ENCODE measurements around the gene RAB5B. TPM values are rescaled to one million over a fixed set of nuclear protein-coding genes. Genes with fewer than 3 reads are reported as not detected.
"Not testable (repeated sequence)": the region's sequence is repeated elsewhere in the genome, so short reads cannot be mapped to it uniquely, and the experiment has no call there.

The RAB5B gene
- total RNA-seq, 1 experiment from 2014 or later, result 102 TPM

DNA sequence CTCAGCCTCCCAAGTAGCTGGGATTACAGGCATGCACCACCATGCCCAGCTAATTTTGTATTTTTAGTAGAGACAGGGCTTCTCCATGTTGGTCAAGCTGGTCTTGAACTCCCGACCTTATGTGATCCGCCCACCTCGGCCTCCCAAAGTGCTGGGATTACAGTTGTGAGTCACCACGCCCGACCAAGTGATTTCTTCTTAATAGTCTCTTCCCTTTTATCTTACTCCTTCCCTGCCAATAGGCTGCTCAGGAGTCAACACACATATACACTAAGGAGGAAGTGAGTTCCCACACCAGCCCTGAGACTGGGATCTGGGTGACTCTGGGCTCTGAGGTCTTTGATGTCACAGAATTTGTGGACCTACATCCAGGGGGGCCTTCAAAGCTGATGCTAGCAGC, 29.5 kb downstream of the RAB5B start:
- H3K27ac ChIP-seq (ENCODE audit: low read length); in situ Hi-C loops (cut with HindIII; ENCODE audit: low pct_unique_long_range_greater_than_20kb, low sequenced_read_pairs); H3K27me3 ChIP-seq (ENCODE audit: control insufficient read depth, insufficient read depth, low read length); H3K36me3 ChIP-seq (ENCODE audit: control insufficient read depth, insufficient read depth, low read length); H3K4me1 ChIP-seq (ENCODE audit: control insufficient read depth, insufficient read depth, low read length); DNase-seq (ENCODE audit: low read depth, low spot score); ATAC-seq; intact Hi-C loops (cut with micrococcal nuclease; ENCODE audit: unreplicated experiment); CTCF ChIA-PET; BruUV-seq (replicated peaks); H3K4me3 ChIP-seq (ENCODE audit: low read depth in 2 of 2, low read length in 2 of 2); H3K9me3 ChIP-seq (ENCODE audit: control insufficient read depth, insufficient read depth, low read depth, low read length): not testable (repeated sequence)
- POLR2A ChIA-PET, result interaction anchor here (0.5 kb wide), 1 partner anchor 95 kb away, joined by 3 read pairs; no protein-coding TSS in a partner anchor

- no peak for DNase-seq (ENCODE audit: low read depth, low spot score)
Observed at GRCh38 chr12:56004211-56004610, 30.3 kb downstream of the RAB5B start.

More at GRCh38 chr12:56004211-56004610, 30.3 kb downstream of the RAB5B start:
- peaks cover 5% of the 10 kb centered on the region; the same call in 1 of the 2 replicates for H3K4me1 ChIP-seq (ENCODE audit: control insufficient read depth, insufficient read depth, low read length)
- TF ChIP-seq REST (IDR thresholded peaks at IDR 0.05; ENCODE audit: insufficient read depth in 1 of 2, low read depth in 2 of 2, low read length in 1 of 2) (no peak), POLR2AphosphoS5 (IDR thresholded peaks at IDR 0.05; ENCODE audit: low read depth, low read length) (no peak), TCF7L2 (IDR thresholded peaks at IDR 0.05; ENCODE audit: low read depth, low read length) (no peak), SIN3A (IDR thresholded peaks at IDR 0.05; ENCODE audit: borderline replicate concordance, insufficient read depth, low read depth, low read length) (no peak)
- TF ChIP-seq, protein P1, sequence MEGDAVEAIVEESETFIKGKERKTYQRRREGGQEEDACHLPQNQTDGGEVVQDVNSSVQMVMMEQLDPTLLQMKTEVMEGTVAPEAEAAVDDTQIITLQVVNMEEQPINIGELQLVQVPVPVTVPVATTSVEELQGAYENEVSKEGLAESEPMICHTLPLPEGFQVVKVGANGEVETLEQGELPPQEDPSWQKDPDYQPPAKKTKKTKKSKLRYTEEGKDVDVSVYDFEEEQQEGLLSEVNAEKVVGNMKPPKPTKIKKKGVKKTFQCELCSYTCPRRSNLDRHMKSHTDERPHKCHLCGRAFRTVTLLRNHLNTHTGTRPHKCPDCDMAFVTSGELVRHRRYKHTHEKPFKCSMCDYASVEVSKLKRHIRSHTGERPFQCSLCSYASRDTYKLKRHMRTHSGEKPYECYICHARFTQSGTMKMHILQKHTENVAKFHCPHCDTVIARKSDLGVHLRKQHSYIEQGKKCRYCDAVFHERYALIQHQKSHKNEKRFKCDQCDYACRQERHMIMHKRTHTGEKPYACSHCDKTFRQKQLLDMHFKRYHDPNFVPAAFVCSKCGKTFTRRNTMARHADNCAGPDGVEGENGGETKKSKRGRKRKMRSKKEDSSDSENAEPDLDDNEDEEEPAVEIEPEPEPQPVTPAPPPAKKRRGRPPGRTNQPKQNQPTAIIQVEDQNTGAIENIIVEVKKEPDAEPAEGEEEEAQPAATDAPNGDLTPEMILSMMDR (IDR thresholded peaks at IDR 0.05), result no peak
- intact Hi-C loops (cut with micrococcal nuclease; ENCODE audit: unreplicated experiment) (no loop called here), in situ Hi-C loops (cut with HindIII; ENCODE audit: low pct_unique_long_range_greater_than_20kb, low sequenced_read_pairs) (no loop called here)
- no peak overlapping the region for H3K27ac ChIP-seq (ENCODE audit: low read length)
- POLR2A ChIA-PET, result no interaction called here
- no TSS peak for BruUV-seq (replicated peaks)
- H3K27me3 ChIP-seq (ENCODE audit: control insufficient read depth, insufficient read depth, low read length), result no peaks in the 10 kb centered on the region
- ATAC-seq, result no peak
- H3K4me3 ChIP-seq (ENCODE audit: low read depth in 2 of 2, low read length in 2 of 2), result no peak overlapping the region
- CTCF ChIA-PET, result no interaction called here
- H3K36me3 ChIP-seq (ENCODE audit: control insufficient read depth, insufficient read depth, low read length), result no peaks in the 10 kb centered on the region
- H3K9me3 ChIP-seq (ENCODE audit: control insufficient read depth, insufficient read depth, low read depth, low read length), result no peaks in the 10 kb centered on the region
